TTC549 (cell line): ENCODE data around the gene C12orf57.
"Not testable (repeated sequence)": the region's sequence is repeated elsewhere in the genome, so short reads cannot be mapped to it uniquely, and the experiment has no call there.

Experiments used
- FAIRE-seq: peaks from 2 replicates; lab custom pipeline; 2012; peaks lifted over from hg19 to GRCh38; lab: Jason Lieb, UNC

The C12orf57 gene

GRCh38 chr12:6943722-6944380, at the start of gene C12orf57, which contains the start of gene RNU7-1:
TSS of gene C12orf57 (plus strand) at chr12:6944022. CDS start at chr12:6944122, 100 bp downstream.
TSS of gene RNU7-1 (plus strand) at chr12:6943816.
- FAIRE-seq, result no peak

- FAIRE-seq, result no peak
Measured at GRCh38 chr12:6894321-6894720, 49.5 kb upstream of the C12orf57 start.

GRCh38 chr12:6896846-6897435, 46.9 kb upstream of the C12orf57 start:
- no peak for FAIRE-seq

GRCh38 chr12:6899427-6899826, 44.4 kb upstream of the C12orf57 start:
- FAIRE-seq, result no peak

GRCh38 chr12:6899837-6900519, 43.8 kb upstream of the C12orf57 start:
- FAIRE-seq, result no peak

GRCh38 chr12:6902448-6902847, 41.4 kb upstream of the C12orf57 start:
- no peak for FAIRE-seq

GRCh38 chr12:6903722-6904121, 40.1 kb upstream of the C12orf57 start:
- FAIRE-seq, result no peak

GRCh38 chr12:6904280-6905276, 39.2 kb upstream of the C12orf57 start, which contains the start of gene LRRC23:
TSS of gene LRRC23 (plus strand) at chr12:6904822. CDS start at chr12:6905634, 812 bp downstream.
- FAIRE-seq, result peak; percentile 95

GRCh38 chr12:6905414-6906040, 38.3 kb upstream of the C12orf57 start:
- FAIRE-seq, result no peak

- FAIRE-seq, result not testable (repeated sequence)
Measured at GRCh38 chr12:6908141-6908540, 35.7 kb upstream of the C12orf57 start.

GRCh38 chr12:6909421-6910145, 34.2 kb upstream of the C12orf57 start:
- no peak for FAIRE-seq

GRCh38 chr12:6912164-6912935, 31.5 kb upstream of the C12orf57 start:
- no peak for FAIRE-seq

GRCh38 chr12:6914246-6914946, 29.4 kb upstream of the C12orf57 start, which contains the start of gene ENO2:
TSS of gene ENO2 (plus strand) at chr12:6914580. CDS start at chr12:6915833, 1,253 bp downstream.
- no peak for FAIRE-seq

- FAIRE-seq, result no peak
Measured at GRCh38 chr12:6914947-6915788, 28.7 kb upstream of the C12orf57 start.

GRCh38 chr12:6915789-6916285, 28.0 kb upstream of the C12orf57 start:
- FAIRE-seq, result no peak

- FAIRE-seq, result no peak
Measured at GRCh38 chr12:6916426-6917200, 27.2 kb upstream of the C12orf57 start.

- no peak for FAIRE-seq
Measured at GRCh38 chr12:6917491-6918231, 26.2 kb upstream of the C12orf57 start.
